GM21825 (cell line): ENCODE data around the gene ADCY3.

Source experiments
- ATAC-seq: cut with Tn5 transposase; IDR thresholded peaks from one replicate; pipeline ENCODE4 v1.9.1; 2021; ENCODE audit warnings: mild to moderate bottlenecking, moderate library complexity; ENCODE audit not compliant: unreplicated experiment

Gene ADCY3

DNA sequence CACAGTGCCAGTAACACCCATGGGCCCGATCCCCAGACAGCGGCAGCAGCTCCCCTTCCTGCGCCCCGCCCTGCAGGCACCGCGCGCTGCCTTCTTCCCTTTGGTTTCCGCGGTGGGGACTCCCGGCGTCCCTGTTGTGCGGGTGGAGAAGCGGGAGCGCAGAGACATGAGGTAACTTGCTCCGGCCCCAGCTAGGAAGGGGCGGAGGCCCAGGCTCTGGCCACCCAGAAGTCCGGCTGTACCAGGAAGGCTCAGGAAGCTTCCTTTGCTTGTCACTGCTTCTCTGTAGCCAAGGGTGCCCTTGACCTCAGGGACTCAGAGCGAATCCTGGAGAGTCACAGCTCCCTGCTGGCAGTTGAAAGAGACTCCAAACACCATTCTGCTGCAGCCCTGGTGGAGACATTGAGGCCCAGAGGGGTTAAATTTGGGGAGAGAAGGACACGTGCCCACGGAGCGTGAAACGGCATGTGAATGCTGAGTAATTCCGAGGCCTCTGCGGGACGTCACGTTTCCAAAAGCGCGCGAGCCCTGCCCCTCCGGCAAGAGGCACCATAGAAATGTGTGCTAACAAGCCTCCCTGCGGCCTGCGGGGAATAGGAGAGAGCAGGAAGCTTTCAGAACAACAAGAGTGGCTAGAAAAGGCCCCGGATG is 6.7 kb upstream of the ADCY3 start:
- ATAC-seq, result no peak

DNA sequence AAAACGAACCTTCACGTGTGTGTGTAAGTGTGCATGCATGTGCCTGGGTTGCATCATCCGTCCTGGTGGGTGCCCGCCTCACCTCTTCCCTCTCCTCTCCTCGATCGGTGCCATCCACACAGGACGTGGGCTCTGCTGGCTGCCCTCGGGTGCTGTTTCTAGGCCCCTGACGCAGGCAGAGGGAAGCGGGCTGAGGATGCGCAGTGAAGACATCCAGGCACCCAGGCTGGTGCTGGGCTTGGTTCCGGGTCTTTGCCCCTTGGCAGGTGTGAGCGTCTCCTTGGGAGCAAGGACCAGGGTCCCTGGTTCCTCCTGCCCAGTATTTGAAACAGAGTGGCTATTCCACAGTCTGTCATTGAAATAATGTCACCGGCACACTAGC is 6.2 kb upstream of the ADCY3 start:
- ATAC-seq, result no peak

DNA sequence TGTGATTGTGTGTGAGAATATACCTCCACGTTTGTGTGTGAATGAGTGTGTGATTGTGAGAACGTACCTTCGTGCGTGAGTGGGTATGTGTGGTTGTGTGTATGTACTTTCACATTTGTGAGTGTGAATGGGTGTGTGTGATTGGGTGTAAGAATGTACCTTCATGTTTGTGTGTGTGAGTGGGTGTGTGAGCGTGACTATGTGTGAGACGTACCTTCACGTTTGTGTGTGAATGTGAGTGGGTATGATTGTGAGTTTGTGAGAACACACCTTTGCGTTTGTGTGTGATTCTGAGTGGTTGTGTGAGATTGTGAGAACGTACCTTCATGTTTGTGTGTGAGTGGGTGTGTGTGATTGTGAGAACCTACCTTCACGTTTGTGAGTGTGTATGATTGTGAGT is 5.8 kb upstream of the ADCY3 start:
- ATAC-seq, result no peak

DNA sequence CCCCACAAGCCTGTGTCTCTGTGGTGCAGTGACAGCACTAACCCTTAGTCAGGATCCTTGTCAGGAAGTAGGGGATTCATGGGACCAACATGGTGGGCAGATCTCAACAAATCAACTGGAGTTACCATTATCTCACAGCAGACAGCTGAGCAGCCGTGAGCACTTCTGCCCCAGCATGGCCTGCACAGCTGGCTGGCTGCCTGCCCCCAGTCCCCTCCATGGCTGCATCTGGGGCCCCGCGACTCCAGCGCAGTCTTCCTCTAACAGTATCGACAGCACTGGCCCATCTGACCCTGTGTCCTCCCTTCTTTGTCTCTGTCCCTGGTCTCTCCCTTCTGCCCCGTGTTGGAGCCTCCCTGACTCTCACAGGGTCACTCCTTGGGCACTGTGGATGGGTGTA is 4.7 kb upstream of the ADCY3 start:
- ATAC-seq, result no peak

DNA sequence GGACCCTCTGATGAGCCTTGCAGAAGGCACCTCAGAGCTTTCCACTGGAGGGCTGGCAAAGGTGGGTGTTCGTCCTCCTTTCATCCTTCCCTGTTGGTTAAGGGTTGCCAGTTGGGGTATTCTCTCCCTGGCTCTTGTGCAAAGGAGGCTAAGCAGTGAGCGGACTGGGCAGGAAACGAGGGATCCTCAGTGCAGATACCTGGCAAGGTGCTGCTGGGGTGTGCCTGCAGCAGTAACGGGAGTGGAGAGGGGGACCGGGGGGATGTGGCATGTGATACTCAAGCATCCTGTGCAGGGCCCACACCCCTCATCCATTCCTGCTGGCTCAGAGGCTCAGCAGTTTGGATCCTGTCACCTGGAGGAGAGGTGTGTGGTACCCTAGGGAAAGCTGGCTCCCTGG is 4.2 kb upstream of the ADCY3 start:
- ATAC-seq, result no peak

DNA sequence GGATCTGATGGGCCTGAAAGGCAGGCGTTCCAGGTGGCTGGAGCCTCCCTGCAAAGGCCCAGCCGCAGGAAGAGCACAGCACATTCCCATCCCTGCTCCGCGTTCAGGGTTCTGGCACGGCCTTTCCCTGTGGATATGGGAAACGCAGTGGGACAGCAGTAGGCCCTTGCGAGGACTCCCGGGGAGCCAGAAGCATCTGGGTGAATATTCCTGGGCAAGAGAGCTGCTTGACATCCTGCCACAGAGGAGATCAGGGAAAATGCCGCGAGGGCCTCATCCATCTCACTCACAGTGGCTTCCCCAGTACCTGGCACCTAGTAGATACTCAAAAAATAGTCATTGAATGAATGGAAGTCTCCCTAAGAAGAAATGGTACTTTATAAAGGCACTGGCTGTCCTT is 3.1 kb upstream of the ADCY3 start:
- ATAC-seq, result no peak

DNA sequence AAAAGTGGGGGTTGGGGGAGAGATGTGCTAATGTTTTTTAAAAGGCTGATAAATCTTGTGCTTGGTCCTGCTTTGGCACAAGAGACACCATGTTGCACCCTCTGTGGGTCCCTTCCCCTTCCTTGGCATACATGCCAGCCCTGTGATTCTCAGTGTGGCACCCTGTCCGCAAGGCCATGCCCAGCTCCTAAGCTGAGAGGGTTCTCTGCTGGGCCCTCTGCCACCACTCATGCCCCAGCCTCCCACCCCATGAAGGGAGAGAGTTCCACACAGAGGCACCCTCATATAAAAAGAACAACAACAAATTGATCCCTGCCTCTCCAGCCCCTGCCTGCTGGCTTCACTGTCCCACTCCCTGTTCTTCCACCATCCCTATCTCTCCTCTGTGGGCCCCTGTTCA is 2.5 kb upstream of the ADCY3 start:
- ATAC-seq, result no peak

DNA sequence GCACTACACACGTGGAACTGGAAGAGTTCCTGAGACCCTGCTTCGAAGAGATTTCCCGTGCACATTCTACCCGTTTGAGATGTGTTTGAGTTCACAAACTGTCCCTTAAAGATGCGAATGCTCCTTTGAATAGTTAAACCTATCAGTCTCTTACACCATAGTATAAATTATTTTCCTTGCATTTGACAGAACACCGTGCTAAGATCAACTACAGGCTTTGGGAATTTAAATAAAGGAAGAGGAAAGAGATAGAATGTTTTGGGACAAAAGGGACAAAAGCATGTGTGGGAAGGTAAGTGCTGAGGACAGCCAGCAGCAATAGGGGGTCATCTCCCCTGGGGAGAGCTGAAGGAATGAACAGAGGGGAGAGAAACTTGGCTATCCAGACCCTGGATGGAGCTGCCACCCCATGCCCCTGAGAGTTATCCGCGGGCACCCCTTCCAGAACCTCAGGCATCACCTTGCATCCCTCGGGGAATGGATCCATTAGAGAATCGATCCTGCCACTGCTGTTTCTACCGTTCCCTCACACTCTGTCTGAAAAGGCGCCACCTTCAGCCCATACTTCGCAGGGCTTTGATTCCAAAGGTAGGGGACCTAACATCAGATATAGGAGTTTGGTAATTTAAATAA is 888 bp upstream of the ADCY3 start:
- no peak for ATAC-seq

DNA sequence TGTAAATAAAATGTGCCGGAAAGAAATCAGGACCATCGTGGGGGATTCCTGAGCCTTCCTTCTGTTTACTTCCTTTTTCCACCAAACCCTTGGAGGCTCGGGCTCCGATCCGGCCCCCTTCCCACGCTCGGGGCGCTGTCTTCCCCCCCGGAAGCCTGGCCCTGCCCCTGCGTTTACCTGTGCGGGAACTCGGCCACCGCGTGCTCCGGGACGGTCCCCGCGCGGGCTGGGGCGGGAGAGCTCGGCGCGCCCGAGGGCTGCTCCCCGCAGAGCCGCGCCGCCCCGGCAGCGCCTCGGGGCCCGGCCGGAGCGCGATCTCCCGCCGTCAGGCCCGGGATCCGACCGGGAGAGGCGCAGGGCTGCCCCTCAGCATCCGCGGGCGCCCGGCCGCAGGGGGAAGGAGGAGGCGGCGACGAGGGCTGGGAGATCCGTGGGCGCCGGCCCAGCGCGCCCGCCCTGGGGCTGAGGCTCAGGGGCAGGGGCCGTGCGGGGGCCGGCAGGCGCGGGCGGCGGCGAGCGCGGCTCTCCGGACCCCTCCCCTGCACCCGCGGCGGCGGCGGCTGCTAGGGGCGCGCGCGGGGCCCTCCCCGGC is 435 bp downstream of the ADCY3 start:
- ATAC-seq, result peak; percentile 16

DNA sequence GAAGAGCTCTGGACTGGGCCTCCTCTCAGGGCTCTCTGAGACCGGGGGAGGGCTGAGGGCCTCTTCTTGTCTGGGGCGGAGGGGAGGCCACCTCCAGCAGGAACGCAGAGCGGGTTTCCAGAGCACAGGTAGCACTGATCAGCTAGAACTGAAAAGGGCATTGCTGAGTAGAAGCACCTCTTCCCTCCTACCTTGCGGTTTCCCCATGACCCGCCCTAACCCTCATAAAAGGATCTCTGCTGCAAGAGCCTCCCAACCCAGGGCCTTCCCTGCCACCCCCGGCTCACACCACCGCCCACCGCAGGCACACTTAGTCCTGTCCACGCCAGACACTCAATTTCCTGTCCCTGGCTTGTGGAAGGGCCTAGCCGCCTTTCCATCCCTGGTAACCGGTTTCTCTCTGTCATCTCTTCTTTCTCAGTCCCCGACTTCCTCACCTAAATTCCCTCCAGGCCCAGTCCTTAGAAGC is 966 bp downstream of the ADCY3 start:
- ATAC-seq, result no peak

DNA sequence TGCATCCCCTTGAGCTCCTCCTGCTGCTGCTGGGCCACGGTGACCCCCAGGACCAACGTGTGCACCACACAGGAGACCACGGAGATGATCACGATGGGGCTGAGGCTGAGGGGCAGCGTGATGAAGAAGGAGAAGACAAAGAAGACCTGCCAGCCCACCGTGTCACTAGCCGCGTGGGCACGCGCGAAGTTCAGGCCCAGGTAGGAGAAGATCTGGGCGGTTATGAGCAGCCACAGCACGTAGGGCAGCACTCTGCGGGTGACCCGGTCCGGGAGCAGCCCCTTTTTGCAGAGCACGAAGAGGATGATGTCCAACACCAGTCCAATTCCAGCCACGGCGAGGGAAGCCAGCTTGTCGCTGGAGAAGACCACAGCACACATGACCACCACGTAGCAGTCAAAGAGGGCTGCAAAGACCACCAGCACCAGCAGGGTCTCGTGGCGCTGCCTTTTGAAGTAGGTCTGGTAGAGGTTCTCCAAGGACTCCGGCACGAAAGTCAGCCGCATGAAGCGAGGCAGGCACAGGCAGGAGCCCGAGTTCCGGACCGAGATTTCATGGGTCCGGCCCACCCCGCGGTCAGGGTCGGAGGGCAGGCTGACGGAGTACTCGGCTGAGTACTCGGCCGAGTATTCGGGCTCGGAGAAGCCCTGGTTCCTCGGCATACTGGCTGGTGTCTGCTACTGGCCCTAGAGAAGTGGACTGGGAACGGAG is 1.6 kb downstream of the ADCY3 start:
- no peak for ATAC-seq

DNA sequence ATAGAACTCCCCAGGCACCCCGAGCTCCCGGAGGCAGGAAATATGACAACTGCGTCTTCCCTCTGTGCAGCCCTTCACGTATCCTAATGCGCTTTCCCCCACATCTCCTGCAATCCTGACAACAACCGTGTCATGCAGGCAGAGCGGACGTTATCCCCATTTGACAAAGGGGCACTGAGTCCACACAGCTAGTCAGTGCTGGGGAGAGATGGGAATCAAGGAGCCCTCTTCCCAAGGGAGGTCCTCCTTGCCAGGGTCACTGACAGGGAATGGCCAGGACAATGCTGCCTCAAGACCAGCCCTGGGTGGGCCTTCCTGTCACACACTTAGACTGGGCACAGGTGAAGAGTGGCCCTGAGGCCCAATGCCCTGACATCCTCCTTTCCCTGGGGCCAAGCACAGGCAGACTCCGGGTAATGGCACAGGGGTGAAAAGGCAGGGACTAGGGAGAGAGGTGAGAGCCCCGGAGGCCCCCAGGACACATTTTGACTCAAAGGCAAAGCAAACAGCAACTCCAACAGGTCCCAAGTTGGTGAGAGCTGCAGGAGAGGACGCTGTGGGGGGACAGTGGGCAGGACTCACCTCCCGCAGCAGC is 2.2 kb downstream of the ADCY3 start:
- ATAC-seq, result no peak

DNA sequence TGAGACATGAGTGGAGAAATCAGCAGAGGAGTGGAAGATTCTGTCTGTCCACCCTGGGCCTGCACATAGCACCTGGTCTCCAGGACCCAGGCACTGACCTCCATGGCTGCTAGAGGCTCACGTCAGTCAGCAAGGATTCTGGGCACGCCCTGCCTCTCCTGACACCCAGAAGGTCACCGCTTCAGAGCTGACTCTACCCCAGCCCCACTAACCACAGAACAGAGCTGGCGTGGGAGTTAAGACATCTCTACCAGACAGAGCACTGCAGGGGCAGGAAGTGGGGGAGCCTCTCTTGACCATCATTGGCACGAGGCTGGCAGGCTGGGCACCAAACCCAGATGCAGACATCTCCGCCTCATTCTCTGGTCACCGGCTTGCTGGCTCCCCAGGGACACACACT is 3.0 kb downstream of the ADCY3 start:
- ATAC-seq, result no peak

DNA sequence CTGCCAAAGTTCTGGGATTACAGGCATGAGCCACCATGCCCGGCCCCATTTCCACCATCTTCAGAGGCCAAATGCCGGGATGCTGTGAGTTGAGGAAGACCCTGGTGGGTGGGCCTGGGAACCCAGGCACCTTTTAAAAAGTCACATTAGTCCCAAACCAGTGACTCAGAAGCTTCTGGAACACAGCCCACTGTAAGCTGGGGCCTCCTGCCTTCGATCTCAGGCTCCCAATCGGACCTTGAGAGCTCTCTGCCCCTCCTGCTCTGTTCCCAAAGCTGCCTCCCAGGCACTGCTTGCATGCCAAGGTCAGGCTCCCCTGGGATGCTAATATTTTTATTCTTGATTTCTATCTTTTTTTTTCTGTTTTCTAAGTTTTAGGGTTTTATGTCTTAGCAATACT is 4.2 kb downstream of the ADCY3 start:
- ATAC-seq, result no peak

DNA sequence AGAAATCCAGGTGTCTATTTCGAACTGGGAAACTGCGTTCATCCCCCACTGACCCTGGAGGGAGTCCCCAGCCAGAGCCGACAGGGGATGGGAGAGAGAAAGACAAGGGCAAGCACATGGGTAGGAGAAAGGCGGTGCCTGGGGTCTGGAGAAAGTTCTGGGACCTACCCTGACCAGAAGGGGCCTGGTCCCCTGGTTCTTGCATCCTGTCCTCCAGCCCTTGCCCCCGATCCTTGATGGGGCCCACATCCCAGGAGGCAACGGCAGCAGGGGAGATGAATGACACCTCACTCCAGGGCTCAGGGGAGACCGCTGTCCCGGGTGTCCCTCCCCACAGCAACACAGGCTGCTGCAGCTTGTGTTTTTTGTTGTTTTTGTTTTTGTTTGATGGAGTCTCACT is 4.9 kb downstream of the ADCY3 start:
- ATAC-seq, result no peak

DNA sequence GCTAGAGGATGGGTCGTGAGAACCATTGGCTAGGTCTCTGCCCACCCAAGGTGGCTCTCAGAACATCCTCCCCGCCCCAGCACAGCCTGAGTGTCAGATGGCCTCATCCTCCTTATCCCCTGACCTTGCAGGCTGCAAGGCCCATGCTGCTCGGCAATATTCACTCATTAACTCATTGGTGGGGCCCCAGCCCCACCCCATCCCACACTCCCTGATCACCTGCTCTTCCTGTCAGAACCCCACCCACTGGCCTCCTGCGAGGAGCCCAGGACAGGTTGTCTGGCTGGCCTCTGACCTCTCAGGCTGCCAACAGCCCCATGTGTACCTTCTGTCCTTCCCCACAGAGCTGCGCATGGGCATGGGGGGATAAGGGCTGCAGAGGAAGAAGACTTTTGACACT is 5.3 kb downstream of the ADCY3 start:
- ATAC-seq, result no peak

DNA sequence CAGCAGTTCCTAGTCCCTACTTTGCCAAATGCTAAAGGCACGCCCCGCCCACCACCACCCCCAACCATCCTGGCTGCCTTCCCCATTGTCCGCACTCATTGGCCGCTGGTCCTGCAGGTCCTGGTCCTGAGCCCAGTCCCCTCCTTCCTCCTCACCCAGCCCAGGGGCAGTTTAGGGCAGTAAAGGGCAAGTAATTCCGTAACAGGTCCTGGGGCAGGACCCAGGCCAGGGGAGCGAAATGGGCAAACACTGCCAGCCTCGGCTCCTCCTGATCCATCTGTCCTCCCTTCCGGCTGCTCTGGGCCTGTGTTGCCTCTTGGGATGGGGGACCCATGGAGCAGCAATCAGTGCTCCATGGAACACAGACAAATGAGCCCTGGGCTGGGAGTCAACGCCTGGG is 6.1 kb downstream of the ADCY3 start:
- ATAC-seq, result no peak

DNA sequence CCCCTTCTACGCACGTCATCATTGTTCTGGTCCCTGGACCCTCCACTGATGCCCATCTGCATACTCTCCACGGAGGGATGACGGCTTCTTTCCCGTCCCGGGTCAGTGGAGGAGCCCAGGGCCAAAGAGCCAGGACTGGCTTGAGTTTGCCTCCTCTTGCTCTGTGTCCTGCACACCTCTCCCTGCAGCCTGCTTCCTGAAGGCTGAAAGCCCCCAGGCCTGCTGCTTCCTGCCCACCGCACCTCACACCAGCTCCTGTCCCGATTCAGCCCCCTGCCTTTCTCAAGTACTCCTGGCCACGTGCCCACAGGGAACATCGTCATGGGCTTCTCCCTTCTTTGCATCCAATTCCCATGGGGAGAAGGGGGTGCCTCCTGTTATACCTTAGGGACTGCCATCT is 7.1 kb downstream of the ADCY3 start:
- no peak for ATAC-seq

DNA sequence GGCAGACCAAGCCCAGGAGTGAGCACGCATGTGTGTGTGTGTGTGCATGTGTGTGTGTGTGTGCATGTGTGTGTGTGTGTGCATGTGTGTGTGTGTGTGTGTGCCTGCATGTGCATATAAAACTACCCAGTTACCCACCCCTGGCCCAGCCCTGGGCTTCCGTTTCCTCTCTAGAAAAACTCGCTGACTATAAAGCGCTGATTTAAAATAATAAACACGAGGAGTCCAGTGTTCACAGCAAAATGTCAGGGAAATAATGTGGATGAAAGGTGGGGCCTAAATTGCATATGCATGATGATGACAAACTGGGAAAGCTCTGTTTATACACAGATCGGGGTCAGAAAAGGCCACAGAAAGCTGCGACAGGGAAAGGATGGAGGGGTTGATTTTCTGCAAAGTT is 7.5 kb downstream of the ADCY3 start:
- ATAC-seq, result no peak

DNA sequence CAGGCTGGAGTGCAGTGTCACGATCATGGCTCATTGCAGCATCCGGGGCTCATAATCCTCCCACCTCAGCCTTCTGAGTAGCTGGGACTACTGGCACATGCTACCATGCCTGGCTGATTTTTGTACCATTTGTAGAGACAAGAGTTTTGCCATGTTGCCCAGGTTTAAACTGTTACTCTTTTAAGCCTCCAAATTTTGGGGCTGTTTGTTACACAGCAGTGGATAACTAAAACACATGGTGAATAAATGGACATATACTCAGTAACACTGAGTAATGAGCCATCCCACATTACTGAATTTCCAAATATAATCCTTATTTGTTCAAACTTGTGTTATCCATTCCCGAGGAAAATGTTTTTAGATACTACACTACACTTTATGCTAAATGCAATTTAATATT is 9.8 kb downstream of the ADCY3 start:
- no peak for ATAC-seq

DNA sequence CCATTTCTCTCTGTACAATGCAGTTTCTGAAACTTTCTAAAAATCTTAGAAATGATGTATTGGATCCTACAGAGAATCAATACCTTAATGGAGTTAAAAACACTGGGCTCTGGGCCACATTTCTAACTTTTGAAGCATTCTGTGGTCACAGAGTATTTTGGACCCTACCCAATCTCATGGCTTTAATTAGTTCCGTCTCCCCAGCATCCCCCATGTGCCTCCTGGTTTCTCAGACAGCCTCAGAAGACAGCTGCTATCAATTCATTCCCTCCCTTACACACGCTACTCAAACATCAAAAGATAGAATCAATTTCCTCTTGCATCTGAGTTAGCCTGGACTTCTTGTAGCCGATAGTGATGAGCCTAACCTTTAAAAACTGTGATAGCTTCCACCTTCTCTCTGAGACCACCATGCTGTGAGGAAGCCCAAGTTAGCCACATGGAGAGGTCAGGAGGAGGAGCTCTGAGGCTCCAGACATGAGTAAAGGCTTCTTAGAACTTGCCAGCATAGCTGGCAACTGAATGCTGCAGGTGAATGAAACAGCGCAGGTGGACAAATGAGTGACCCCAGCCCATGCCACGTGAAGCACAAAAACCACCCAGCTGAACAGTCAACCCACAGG is 10.4 kb downstream of the ADCY3 start:
- no peak for ATAC-seq
